GM12801 (cell line): ENCODE measurements around the gene RRAS2.

ENCODE experiments used
- CTCF ChIP-seq: IDR thresholded peaks from one replicate; pipeline ENCODE4 v1.5.1; 2011; ENCODE audit warnings: control low read depth; ENCODE audit not compliant: insufficient read length; ENCODE audit errors: extremely low read depth

Gene RRAS2

GRCh38 chr11:14299921-14300320 lies 59.1 kb downstream of the RRAS2 start:
- no peak for TF ChIP-seq CTCF

- TF ChIP-seq CTCF, result no peak
These were observed 68.6 kb downstream of the RRAS2 start for GRCh38 chr11:14290422-14290821.

- no peak for TF ChIP-seq CTCF
These were observed 70.6 kb downstream of the RRAS2 start for GRCh38 chr11:14288189-14288935.

- TF ChIP-seq CTCF, result no peak
These were observed 83.9 kb downstream of the RRAS2 start for GRCh38 chr11:14275076-14275475.

GRCh38 chr11:14273895-14274294 lies 85.1 kb downstream of the RRAS2 start:
- no peak for TF ChIP-seq CTCF

GRCh38 chr11:14270690-14271542 lies 88.1 kb downstream of the RRAS2 start:
- no peak for TF ChIP-seq CTCF

GRCh38 chr11:14269692-14270573 lies 89.0 kb downstream of the RRAS2 start:
- TF ChIP-seq CTCF, result no peak
